Upper lobe of left lung (tissue), 6 donors: ENCODE results near the gene TBC1D1. TPM values are rescaled to one million over a fixed set of nuclear protein-coding genes. Genes with fewer than 3 reads are reported as not detected.

Experiments
- ATAC-seq, 2 donors: fragments of 200-7000 bp; cut with Tn5 transposase; one replicate each; pipeline ENCODE4 v1.9.1; 2022; ENCODE audit warnings: mild to moderate bottlenecking in 2 of 2, moderate library complexity in 2 of 2; ENCODE audit not compliant: low FRiP score in 2 of 2
- DNase-seq, 2 donors: peaks; one replicate each; pipeline ENCODE4 v3.0.0-alpha.2; 2019 to 2020
- H3K27ac ChIP-seq, 4 donors: fragments of 200-600 bp; sonication (generic); one replicate each; pipeline ENCODE4 v1.5.1; 2016 to 2019
- H3K27me3 ChIP-seq, 4 donors: fragments of 200-600 bp; sonication (generic); one replicate each; pipeline ENCODE4 v1.5.1; 2017 to 2019
- H3K36me3 ChIP-seq, 4 donors: fragments of 200-600 bp; sonication (generic); one replicate each; pipeline ENCODE4 v1.5.1; 2016 to 2019
- H3K4me1 ChIP-seq, 4 donors: fragments of 200-600 bp; sonication (generic); one replicate each; pipeline ENCODE4 v1.5.1; 2018 to 2019
- H3K4me3 ChIP-seq, 4 donors: fragments of 200-600 bp; sonication (generic); one replicate each; pipeline ENCODE4 v1.5.1; 2017 to 2019; ENCODE audit warnings: mild to moderate bottlenecking in 2 of 4, moderate library complexity in 1 of 4
- H3K9me3 ChIP-seq, 4 donors: fragments of 200-600 bp; sonication (generic); one replicate each; pipeline ENCODE4 v1.5.1; 2018 to 2019
- EP300 ChIP-seq, 4 donors: sonication (generic); formaldehyde crosslinking; IDR thresholded peaks; one replicate each; pipeline ENCODE4 v1.5.1; 2017; ENCODE audit warnings: antibody characterized with exemption in 4 of 4, control low read depth in 2 of 4
- POLR2A ChIP-seq, 4 donors: fragments of 450-650 bp; IDR thresholded peaks; one replicate each; pipeline ENCODE4 v1.5.1; 2016 to 2017; ENCODE audit warnings: antibody characterized with exemption in 4 of 4, mild to moderate bottlenecking in 2 of 4
- POLR2AphosphoS5 ChIP-seq, 2 donors: sonication (generic); formaldehyde crosslinking; IDR thresholded peaks; one replicate each; pipeline ENCODE4 v1.5.1; 2017; ENCODE audit warnings: antibody characterized with exemption in 2 of 2
- WGBS, 2 donors: methylation state at CpG; one replicate each; pipeline ENCODE4 v1.1.5; 2017 to 2018; 5-methylcytosine and 5-hydroxymethylcytosine counted together
- total RNA-seq, 6 donors: library from RNA; depleted of rRNA in 4 of 6; stranded (reverse); fragments of >200 nt in 4 of 6; gene quantifications; one replicate each; pipeline versions ENCODE4 v1.1.0 to v1.2.1, GENCODE V29; 2016 to 2021
- TF ChIP-seq, protein P1 (sequence below), 6 experiments: fragments of 450-650 bp in 4 of 6; fragments of 200-600 bp in 2 of 6; sonication (generic) in 2 of 6; IDR thresholded peaks; one replicate each; pipeline ENCODE4 v1.5.1; 2016 to 2019; ENCODE audit warnings: antibody characterized with exemption in 6 of 6
- donor health status: DM: no; HTN: no; CAD: no; lungs with moderate emphysema.
- donor health status: DM: no; HTN: yes; CAD: no; lungs with severe emphysema.

Gene TBC1D1
- total RNA-seq, 6 donors from 2014 or later: 45.1 to 68.1 (median 58.0) TPM

DNA sequence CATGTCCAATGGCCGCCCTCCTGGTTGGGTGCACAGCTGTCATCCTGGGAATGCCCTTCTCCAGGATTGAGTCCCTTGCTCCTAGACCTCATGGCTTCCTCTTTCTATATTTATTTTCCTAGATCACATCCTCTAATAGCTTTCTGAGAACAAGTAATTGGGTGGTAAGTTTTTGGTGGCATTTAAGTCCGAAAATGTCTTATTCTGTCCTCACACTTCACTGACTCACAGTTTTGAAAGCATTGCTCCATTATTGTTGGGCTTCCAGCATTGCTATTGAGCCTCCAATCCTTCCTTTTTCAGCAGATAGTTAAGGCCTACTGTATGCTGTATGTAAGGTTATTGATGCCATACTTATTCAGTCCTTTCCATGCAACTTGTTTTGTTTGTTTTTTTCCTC lies 38.5 kb upstream of the TBC1D1 start:
- no peak overlapping the region for H3K4me3 ChIP-seq
- DNase-seq (no peak), ATAC-seq (no peak)
- no peak for TF ChIP-seq EP300 (IDR thresholded peaks at IDR 0.05)
- TF ChIP-seq POLR2AphosphoS5 (IDR thresholded peaks at IDR 0.05): no peak
- TF ChIP-seq POLR2A (IDR thresholded peaks at IDR 0.05): no peak
- TF ChIP-seq, protein P1, sequence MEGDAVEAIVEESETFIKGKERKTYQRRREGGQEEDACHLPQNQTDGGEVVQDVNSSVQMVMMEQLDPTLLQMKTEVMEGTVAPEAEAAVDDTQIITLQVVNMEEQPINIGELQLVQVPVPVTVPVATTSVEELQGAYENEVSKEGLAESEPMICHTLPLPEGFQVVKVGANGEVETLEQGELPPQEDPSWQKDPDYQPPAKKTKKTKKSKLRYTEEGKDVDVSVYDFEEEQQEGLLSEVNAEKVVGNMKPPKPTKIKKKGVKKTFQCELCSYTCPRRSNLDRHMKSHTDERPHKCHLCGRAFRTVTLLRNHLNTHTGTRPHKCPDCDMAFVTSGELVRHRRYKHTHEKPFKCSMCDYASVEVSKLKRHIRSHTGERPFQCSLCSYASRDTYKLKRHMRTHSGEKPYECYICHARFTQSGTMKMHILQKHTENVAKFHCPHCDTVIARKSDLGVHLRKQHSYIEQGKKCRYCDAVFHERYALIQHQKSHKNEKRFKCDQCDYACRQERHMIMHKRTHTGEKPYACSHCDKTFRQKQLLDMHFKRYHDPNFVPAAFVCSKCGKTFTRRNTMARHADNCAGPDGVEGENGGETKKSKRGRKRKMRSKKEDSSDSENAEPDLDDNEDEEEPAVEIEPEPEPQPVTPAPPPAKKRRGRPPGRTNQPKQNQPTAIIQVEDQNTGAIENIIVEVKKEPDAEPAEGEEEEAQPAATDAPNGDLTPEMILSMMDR (IDR thresholded peaks at IDR 0.05): no peak
- 85 to 86% methylated on average over 2 of the region's 2 CpGs for WGBS, 2 donors
- no peaks in the 10 kb centered on the region for H3K27me3 ChIP-seq
- H3K36me3 ChIP-seq: peaks cover 0 to 57% (median 17%) of the 10 kb centered on the region in 4 donors
- H3K27ac ChIP-seq: no peak overlapping the region
- H3K4me1 ChIP-seq: no peaks in the 10 kb centered on the region
- H3K9me3 ChIP-seq: no peaks in the 10 kb centered on the region

DNA sequence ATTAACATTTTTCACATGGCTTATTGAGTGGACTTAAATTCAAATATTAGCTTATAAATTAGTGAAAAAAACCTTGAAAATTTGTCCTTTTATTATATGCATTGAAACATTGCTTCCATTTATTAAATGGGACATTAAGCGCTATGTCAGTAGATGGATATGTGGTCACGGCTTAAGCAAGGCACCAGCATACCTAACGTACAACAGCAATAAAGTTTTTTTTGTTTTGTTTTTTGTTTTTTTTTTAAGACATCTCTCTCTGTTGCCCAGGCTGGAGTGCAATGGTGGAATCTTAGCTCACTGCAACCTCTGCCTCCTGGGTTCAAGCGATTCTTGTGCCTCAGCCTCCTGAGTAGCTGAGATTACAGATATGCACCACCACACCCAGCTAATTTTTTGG lies 32.8 kb upstream of the TBC1D1 start:
- H3K4me1 ChIP-seq: no peaks in the 10 kb centered on the region
- no peak for TF ChIP-seq POLR2A (IDR thresholded peaks at IDR 0.05)
- TF ChIP-seq, protein P1 (IDR thresholded peaks at IDR 0.05): no peak
- no peak for TF ChIP-seq EP300 (IDR thresholded peaks at IDR 0.05)
- TF ChIP-seq POLR2AphosphoS5 (IDR thresholded peaks at IDR 0.05): no peak
- ATAC-seq: no peak
- H3K27ac ChIP-seq: no peak overlapping the region
- H3K27me3 ChIP-seq: no peaks in the 10 kb centered on the region
- no peak overlapping the region for H3K4me3 ChIP-seq
- 87 to 89% methylated on average over 4 of the region's 4 CpGs for WGBS, 2 donors
- H3K9me3 ChIP-seq: no peaks in the 10 kb centered on the region
- DNase-seq: no peak
- H3K36me3 ChIP-seq: peaks cover 0 to 27% (median 8%) of the 10 kb centered on the region in 4 donors

DNA sequence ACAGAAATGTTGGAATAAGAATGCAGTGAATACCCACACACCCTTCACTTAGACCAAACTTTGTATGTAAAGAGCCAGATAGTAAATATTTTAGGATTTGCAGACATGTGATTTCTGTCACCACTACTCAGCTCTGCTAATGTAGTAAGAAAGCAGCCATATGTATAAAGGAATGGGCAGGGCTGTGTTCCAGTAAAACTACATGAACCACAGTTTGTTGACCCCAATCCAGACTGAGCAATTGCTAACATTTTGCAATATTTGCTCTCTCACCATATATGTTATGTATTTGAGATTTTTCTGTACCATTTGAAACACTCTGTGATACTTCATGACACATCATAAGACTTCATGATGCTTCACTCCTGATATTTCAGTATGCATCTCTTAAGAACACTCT lies 32.0 kb upstream of the TBC1D1 start:
- Histone ChIP-seq H3K27ac (no peak overlapping the region), H3K9me3 (no peaks in the 10 kb centered on the region), H3K4me1 (no peaks in the 10 kb centered on the region), H3K36me3 (peaks cover 0 to 23% (median 8%) of the 10 kb centered on the region in 4 donors), H3K27me3 (no peaks in the 10 kb centered on the region), H3K4me3 (no peak overlapping the region)
- no peak for TF ChIP-seq EP300 (IDR thresholded peaks at IDR 0.05)
- TF ChIP-seq POLR2AphosphoS5 (IDR thresholded peaks at IDR 0.05): no peak
- TF ChIP-seq, protein P1 (IDR thresholded peaks at IDR 0.05): no peak
- ATAC-seq (no peak), DNase-seq (no peak)

DNA sequence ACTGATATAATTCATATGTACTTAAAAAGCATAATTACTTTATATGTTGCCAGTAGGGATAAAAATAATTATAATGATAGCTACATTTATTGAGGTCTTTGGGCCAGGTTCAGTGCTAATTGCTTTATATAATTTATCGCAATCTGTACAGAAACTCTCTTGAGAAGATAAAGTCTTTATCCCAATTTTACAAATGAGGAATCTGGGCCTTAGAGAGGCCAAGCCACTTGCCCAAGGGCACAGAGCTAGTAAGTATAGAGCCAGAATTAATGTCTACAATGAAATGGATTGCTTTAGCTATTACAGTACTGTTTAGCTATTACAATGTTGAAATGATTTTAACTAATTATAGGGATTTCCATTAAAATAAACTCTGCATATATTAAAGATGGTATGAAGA lies 30.6 kb upstream of the TBC1D1 start:
- no peak overlapping the region for H3K27ac ChIP-seq
- ATAC-seq: no peak
- peaks cover 0 to 2% (median 0%) of the 10 kb centered on the region in 4 donors for H3K4me1 ChIP-seq
- H3K27me3 ChIP-seq: no peaks in the 10 kb centered on the region
- peaks cover 0 to 23% (median 8%) of the 10 kb centered on the region in 4 donors for H3K36me3 ChIP-seq
- DNase-seq: no peak
- TF ChIP-seq POLR2AphosphoS5 (IDR thresholded peaks at IDR 0.05) (no peak), POLR2A (IDR thresholded peaks at IDR 0.05) (no peak), EP300 (IDR thresholded peaks at IDR 0.05) (no peak)
- TF ChIP-seq, protein P1 (IDR thresholded peaks at IDR 0.05): no peak
- 93 to 95% methylated on average over 1 of the region's 1 CpG for whole genome bisulfite sequencing, 2 donors
- H3K4me3 ChIP-seq: no peak overlapping the region
- no peaks in the 10 kb centered on the region for H3K9me3 ChIP-seq

DNA sequence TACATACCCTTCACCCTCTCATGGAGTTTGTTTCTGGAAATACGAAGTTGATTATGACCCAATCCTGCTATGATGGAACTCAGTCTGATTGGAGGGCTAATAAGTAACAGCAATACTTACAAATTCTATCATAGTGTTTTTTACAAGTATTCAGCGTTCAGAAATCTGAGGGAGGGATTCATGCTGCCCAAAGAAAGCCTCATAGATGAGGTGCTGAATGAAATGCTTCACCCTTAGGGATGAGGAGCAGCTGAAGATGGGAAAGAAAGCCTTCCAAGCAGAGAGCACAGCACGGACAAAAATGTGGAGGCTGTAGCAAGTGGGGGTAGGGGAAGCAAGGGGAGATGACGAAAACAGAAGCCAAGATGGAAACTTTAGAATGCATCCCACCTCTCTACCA lies 27.9 kb upstream of the TBC1D1 start:
- ATAC-seq: no peak
- no peaks in the 10 kb centered on the region for H3K27me3 ChIP-seq
- peaks cover 0 to 8% (median 0%) of the 10 kb centered on the region in 4 donors for H3K36me3 ChIP-seq
- H3K9me3 ChIP-seq: no peaks in the 10 kb centered on the region
- 65 to 80% methylated on average over 4 of the region's 4 CpGs for WGBS, 2 donors
- H3K27ac ChIP-seq: no peak overlapping the region
- TF ChIP-seq POLR2AphosphoS5 (IDR thresholded peaks at IDR 0.05) (no peak), EP300 (IDR thresholded peaks at IDR 0.05) (no peak), POLR2A (IDR thresholded peaks at IDR 0.05) (no peak)
- TF ChIP-seq, protein P1 (IDR thresholded peaks at IDR 0.05): no peak
- peaks cover 0 to 10% (median 0%) of the 10 kb centered on the region in 4 donors for H3K4me1 ChIP-seq
- H3K4me3 ChIP-seq: no peak overlapping the region
- no peak for DNase-seq
